Measurements from ENCODE around the gene CD2BP2.

GRCh38 chr16:30351001-30351441 is 4.1 kb downstream of the CD2BP2 start:
- TF ChIP-seq CTCF (conservative IDR thresholded peaks at IDR 0.05; ENCODE audit: low read length) (no peak), EZH2phosphoT487 (IDR thresholded peaks at IDR 0.05; ENCODE audit: borderline replicate concordance) (no peak)

All from Loucy (cell line).